Measurements from ENCODE around the gene SPOUT1. TPM values are rescaled to one million over a fixed set of nuclear protein-coding genes. Genes with fewer than 3 reads are reported as not detected.
"Not testable (repeated sequence)": the region's sequence is repeated elsewhere in the genome, so short reads cannot be mapped to it uniquely, and the experiment has no call there.

Gene SPOUT1
- total RNA-seq, 1 donor from 2014 or later, result 19.5 TPM

DNA sequence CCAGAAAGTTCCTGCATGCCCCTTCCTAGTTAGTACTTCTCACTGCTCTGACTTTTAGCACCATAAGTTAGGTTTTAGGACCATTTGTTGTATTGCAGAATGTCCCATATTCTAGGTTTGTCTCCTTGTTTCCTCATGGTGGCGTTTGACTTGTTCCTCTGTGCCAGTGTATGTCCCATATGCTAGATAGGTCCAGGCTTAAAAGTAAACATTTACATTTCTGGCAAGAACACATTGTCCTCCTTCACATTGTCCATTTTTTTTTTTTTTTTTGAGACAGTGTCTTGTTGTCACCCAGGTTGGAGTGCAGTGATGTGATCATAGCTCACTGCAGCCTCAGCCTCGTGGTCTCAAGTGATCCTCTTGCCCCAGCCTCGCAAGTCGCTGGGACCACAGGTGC is 27.1 kb downstream of the SPOUT1 start:
- no peak for TF ChIP-seq EZH2 (IDR thresholded peaks at IDR 0.05; ENCODE audit: insufficient read depth, low read length)
- TF ChIP-seq, protein P1, sequence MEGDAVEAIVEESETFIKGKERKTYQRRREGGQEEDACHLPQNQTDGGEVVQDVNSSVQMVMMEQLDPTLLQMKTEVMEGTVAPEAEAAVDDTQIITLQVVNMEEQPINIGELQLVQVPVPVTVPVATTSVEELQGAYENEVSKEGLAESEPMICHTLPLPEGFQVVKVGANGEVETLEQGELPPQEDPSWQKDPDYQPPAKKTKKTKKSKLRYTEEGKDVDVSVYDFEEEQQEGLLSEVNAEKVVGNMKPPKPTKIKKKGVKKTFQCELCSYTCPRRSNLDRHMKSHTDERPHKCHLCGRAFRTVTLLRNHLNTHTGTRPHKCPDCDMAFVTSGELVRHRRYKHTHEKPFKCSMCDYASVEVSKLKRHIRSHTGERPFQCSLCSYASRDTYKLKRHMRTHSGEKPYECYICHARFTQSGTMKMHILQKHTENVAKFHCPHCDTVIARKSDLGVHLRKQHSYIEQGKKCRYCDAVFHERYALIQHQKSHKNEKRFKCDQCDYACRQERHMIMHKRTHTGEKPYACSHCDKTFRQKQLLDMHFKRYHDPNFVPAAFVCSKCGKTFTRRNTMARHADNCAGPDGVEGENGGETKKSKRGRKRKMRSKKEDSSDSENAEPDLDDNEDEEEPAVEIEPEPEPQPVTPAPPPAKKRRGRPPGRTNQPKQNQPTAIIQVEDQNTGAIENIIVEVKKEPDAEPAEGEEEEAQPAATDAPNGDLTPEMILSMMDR (IDR thresholded peaks at IDR 0.05; ENCODE audit: insufficient read depth, low read depth, low read length), result no peak
- H3K4me1 ChIP-seq (ENCODE audit: insufficient read depth, low read length), result no peaks in the 10 kb centered on the region
- no peaks in the 10 kb centered on the region for H3K27me3 Mint-ChIP-seq (ENCODE audit: low read depth, unreplicated experiment)
- DNase-seq (ENCODE audit: low read depth) (no peak), FAIRE-seq (no peak)
- H3K27ac Mint-ChIP-seq (ENCODE audit: unreplicated experiment), result no peak overlapping the region
- no peak overlapping the region for H3K27ac ChIP-seq (ENCODE audit: low read depth, low read length)
- no peaks in the 10 kb centered on the region for H3K9me3 Mint-ChIP-seq (ENCODE audit: unreplicated experiment)
- peak overlapping the region; percentile 14 for H3K4me3 Mint-ChIP-seq (ENCODE audit: unreplicated experiment)
- no peak overlapping the region for H3K4me2 ChIP-seq (ENCODE audit: low read length)
- peaks cover 19% of the 10 kb centered on the region for H3K36me3 Mint-ChIP-seq (ENCODE audit: low read depth, unreplicated experiment)
- no peaks in the 10 kb centered on the region for H3K27me3 ChIP-seq (ENCODE audit: insufficient read depth, low read length)
- H3K4me1 Mint-ChIP-seq (ENCODE audit: low read depth, unreplicated experiment), result no peaks in the 10 kb centered on the region
- peaks cover 4% of the 10 kb centered on the region for H4K20me1 ChIP-seq (ENCODE audit: insufficient read depth, low read length)
- peaks cover 27% of the 10 kb centered on the region for H3K36me3 ChIP-seq (ENCODE audit: insufficient read depth, low read length)
- no peaks in the 10 kb centered on the region for H3K9me3 ChIP-seq (ENCODE audit: insufficient read depth, low read depth, low read length)
- no peak overlapping the region for H3K9ac ChIP-seq (ENCODE audit: low read length)
- no peak overlapping the region for H3K4me3 ChIP-seq (ENCODE audit: insufficient read depth, low read depth, low read length)
- no peak overlapping the region for H2AFZ ChIP-seq (ENCODE audit: low read depth, low read length)
- no peaks in the 10 kb centered on the region for H3K79me2 ChIP-seq (ENCODE audit: insufficient read depth, low read length)

DNA sequence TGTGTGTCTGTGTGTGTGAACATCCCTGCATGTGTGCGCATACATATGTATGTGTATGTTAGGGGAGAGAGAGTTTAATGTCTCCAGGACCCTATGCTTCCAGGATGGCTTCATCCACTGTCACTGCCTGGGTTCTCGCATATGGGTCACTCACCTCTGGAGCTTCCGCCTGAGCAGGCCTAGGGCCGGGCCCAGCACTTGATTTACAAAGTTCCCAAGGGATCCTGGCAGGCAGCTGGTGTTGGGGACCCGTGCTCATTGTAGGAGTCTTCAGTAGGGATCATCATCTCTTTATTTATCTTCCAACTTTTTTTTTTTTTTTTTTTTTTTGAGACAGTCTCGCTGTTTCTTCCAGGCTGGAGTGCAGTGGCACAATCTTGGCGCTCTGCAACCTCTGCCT is 29.5 kb downstream of the SPOUT1 start:
- FAIRE-seq, result no peak

GRCh38 chr9:128798896-128799295 is 30.7 kb downstream of the SPOUT1 start:
- no peaks in the 10 kb centered on the region for H3K4me1 Mint-ChIP-seq (ENCODE audit: low read depth, unreplicated experiment)
- H3K27me3 ChIP-seq (ENCODE audit: insufficient read depth, low read length), result no peaks in the 10 kb centered on the region
- no peaks in the 10 kb centered on the region for H3K27me3 Mint-ChIP-seq (ENCODE audit: low read depth, unreplicated experiment)

More for the DNA sequence above, 29.5 kb downstream of the SPOUT1 start:
- no peaks in the 10 kb centered on the region for H3K27me3 ChIP-seq (ENCODE audit: insufficient read depth, low read length)
- H2AFZ ChIP-seq (ENCODE audit: low read depth, low read length), result no peak overlapping the region
- no peak for DNase-seq (ENCODE audit: low read depth)
- H3K79me2 ChIP-seq (ENCODE audit: insufficient read depth, low read length), result no peaks in the 10 kb centered on the region
- peaks cover 29% of the 10 kb centered on the region for H3K36me3 ChIP-seq (ENCODE audit: insufficient read depth, low read length)
- no peak for TF ChIP-seq EZH2 (IDR thresholded peaks at IDR 0.05; ENCODE audit: insufficient read depth, low read length)
- TF ChIP-seq, protein P1 (IDR thresholded peaks at IDR 0.05; ENCODE audit: insufficient read depth, low read depth, low read length), result no peak
- H3K27ac ChIP-seq (ENCODE audit: low read depth, low read length), result no peak overlapping the region
- H3K36me3 Mint-ChIP-seq (ENCODE audit: low read depth, unreplicated experiment), result peaks cover 22% of the 10 kb centered on the region
- no peaks in the 10 kb centered on the region for H3K9me3 Mint-ChIP-seq (ENCODE audit: unreplicated experiment)
- no peak overlapping the region for H3K4me3 ChIP-seq (ENCODE audit: insufficient read depth, low read depth, low read length)
- no peaks in the 10 kb centered on the region for H3K4me1 ChIP-seq (ENCODE audit: insufficient read depth, low read length)
- no peaks in the 10 kb centered on the region for H3K27me3 Mint-ChIP-seq (ENCODE audit: low read depth, unreplicated experiment)
- no peak overlapping the region for H3K4me2 ChIP-seq (ENCODE audit: low read length)
- H4K20me1 ChIP-seq (ENCODE audit: insufficient read depth, low read length), result peaks cover 4% of the 10 kb centered on the region
- no peak overlapping the region for H3K9ac ChIP-seq (ENCODE audit: low read length)
- H3K27ac Mint-ChIP-seq (ENCODE audit: unreplicated experiment), result no peak overlapping the region
- H3K4me1 Mint-ChIP-seq (ENCODE audit: low read depth, unreplicated experiment), result no peaks in the 10 kb centered on the region
- no peaks in the 10 kb centered on the region for H3K9me3 ChIP-seq (ENCODE audit: insufficient read depth, low read depth, low read length)
- no peak overlapping the region for H3K4me3 Mint-ChIP-seq (ENCODE audit: unreplicated experiment)

GRCh38 chr9:128794961-128795360 is 34.6 kb downstream of the SPOUT1 start:
- not testable (repeated sequence) for H3K27ac ChIP-seq (ENCODE audit: low read depth, low read length); H3K4me3 Mint-ChIP-seq (ENCODE audit: unreplicated experiment); H3K4me1 ChIP-seq (ENCODE audit: insufficient read depth, low read length); H3K4me3 ChIP-seq (ENCODE audit: insufficient read depth, low read depth, low read length); H3K9me3 ChIP-seq (ENCODE audit: insufficient read depth, low read depth, low read length); H3K27me3 ChIP-seq (ENCODE audit: insufficient read depth, low read length); H3K27me3 Mint-ChIP-seq (ENCODE audit: low read depth, unreplicated experiment); H3K79me2 ChIP-seq (ENCODE audit: insufficient read depth, low read length); FAIRE-seq; H4K20me1 ChIP-seq (ENCODE audit: insufficient read depth, low read length); H3K9ac ChIP-seq (ENCODE audit: low read length); H3K9me3 Mint-ChIP-seq (ENCODE audit: unreplicated experiment); H2AFZ ChIP-seq (ENCODE audit: low read depth, low read length); H3K4me1 Mint-ChIP-seq (ENCODE audit: low read depth, unreplicated experiment); H3K27ac Mint-ChIP-seq (ENCODE audit: unreplicated experiment); DNase-seq (ENCODE audit: low read depth); H3K4me2 ChIP-seq (ENCODE audit: low read length)
- peaks cover 24% of the 10 kb centered on the region for H3K36me3 Mint-ChIP-seq (ENCODE audit: low read depth, unreplicated experiment)
- peaks cover 28% of the 10 kb centered on the region for H3K36me3 ChIP-seq (ENCODE audit: insufficient read depth, low read length)

More at GRCh38 chr9:128798896-128799295, 30.7 kb downstream of the SPOUT1 start:
- H3K36me3 ChIP-seq (ENCODE audit: insufficient read depth, low read length), result peaks cover 29% of the 10 kb centered on the region
- H3K4me1 ChIP-seq (ENCODE audit: insufficient read depth, low read length), result no peaks in the 10 kb centered on the region
- Mint-ChIP-seq H3K9me3 (ENCODE audit: unreplicated experiment) (no peaks in the 10 kb centered on the region), H3K4me3 (ENCODE audit: unreplicated experiment) (no peak overlapping the region), H3K27ac (ENCODE audit: unreplicated experiment) (no peak overlapping the region), H3K36me3 (ENCODE audit: low read depth, unreplicated experiment) (peaks cover 22% of the 10 kb centered on the region)
- H2AFZ ChIP-seq (ENCODE audit: low read depth, low read length), result no peak overlapping the region
- H3K4me2 ChIP-seq (ENCODE audit: low read length), result no peak overlapping the region
- H3K4me3 ChIP-seq (ENCODE audit: insufficient read depth, low read depth, low read length), result no peak overlapping the region
- H3K79me2 ChIP-seq (ENCODE audit: insufficient read depth, low read length), result no peaks in the 10 kb centered on the region
- FAIRE-seq (no peak), DNase-seq (ENCODE audit: low read depth) (no peak)
- H4K20me1 ChIP-seq (ENCODE audit: insufficient read depth, low read length), result peaks cover 4% of the 10 kb centered on the region
- no peaks in the 10 kb centered on the region for H3K9me3 ChIP-seq (ENCODE audit: insufficient read depth, low read depth, low read length)
- no peak overlapping the region for H3K27ac ChIP-seq (ENCODE audit: low read depth, low read length)
- TF ChIP-seq EZH2 (IDR thresholded peaks at IDR 0.05; ENCODE audit: insufficient read depth, low read length), result no peak
- TF ChIP-seq, protein P1 (IDR thresholded peaks at IDR 0.05; ENCODE audit: insufficient read depth, low read depth, low read length), result no peak
- no peak overlapping the region for H3K9ac ChIP-seq (ENCODE audit: low read length)

All from astrocyte (in vitro differentiated cells and primary cell).